Stomach (tissue), 4 donors: Measurements from ENCODE around the gene TMEM120B.

Source experiments
- EP300 ChIP-seq: sonication (generic); formaldehyde crosslinking; IDR thresholded peaks from one replicate; pipeline ENCODE4 v1.6.1; 2017; ENCODE audit warnings: antibody characterized with exemption
- POLR2A ChIP-seq, 4 donors: fragments of 450-650 bp; IDR thresholded peaks; one replicate each; pipeline ENCODE4 v1.6.1; 2016; ENCODE audit warnings: antibody characterized with exemption in 4 of 4, control low read depth in 2 of 4, mild to moderate bottlenecking in 1 of 4, moderate library complexity in 1 of 4
- POLR2AphosphoS5 ChIP-seq, 3 donors: sonication (generic); formaldehyde crosslinking; IDR thresholded peaks; one replicate each; pipeline ENCODE4 v1.6.1; 2016; ENCODE audit warnings: antibody characterized with exemption in 3 of 3
- TF ChIP-seq, protein P1 (sequence below), 7 experiments: fragments of 450-650 bp in 4 of 7; fragments of 200-600 bp in 3 of 7; sonication (generic) in 3 of 7; IDR thresholded peaks; one replicate each; pipeline ENCODE4 v1.5.1; 2016 to 2019; ENCODE audit warnings: antibody characterized with exemption in 7 of 7, control low read depth in 2 of 7, mild to moderate bottlenecking in 1 of 7

DNA sequence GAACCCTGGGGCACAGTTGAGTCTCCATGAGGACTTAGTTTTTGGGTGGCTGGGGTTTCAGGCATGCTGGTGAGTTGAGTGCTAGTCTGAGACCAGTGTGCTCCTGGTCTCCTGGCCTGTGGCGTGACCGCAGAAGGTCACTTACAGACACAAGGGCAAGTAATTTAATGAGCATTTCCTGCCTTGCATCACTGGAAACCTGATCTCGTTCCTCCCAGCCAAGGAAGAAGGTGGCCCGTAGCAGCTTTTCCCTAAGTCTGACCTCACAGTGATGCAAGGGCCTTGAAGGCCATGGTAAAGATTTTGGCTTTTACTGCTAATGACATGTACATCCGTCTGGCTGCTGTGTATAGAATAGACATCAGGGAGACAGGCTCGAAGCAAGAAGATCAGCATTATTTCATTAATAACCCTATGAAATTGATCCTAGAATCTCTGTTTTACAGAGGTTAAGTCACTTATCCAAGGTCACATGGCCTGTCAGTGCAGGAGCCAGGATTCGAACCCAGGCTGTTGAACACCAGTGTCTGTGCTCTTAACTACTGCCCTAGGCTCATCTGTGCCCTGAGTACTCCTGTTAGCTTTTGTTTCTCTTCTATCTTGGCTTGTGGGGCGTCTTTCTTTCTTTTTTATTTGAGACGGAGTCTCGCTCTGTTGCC is 4.6 kb downstream of the TMEM120B start:
- TF ChIP-seq, protein P1, sequence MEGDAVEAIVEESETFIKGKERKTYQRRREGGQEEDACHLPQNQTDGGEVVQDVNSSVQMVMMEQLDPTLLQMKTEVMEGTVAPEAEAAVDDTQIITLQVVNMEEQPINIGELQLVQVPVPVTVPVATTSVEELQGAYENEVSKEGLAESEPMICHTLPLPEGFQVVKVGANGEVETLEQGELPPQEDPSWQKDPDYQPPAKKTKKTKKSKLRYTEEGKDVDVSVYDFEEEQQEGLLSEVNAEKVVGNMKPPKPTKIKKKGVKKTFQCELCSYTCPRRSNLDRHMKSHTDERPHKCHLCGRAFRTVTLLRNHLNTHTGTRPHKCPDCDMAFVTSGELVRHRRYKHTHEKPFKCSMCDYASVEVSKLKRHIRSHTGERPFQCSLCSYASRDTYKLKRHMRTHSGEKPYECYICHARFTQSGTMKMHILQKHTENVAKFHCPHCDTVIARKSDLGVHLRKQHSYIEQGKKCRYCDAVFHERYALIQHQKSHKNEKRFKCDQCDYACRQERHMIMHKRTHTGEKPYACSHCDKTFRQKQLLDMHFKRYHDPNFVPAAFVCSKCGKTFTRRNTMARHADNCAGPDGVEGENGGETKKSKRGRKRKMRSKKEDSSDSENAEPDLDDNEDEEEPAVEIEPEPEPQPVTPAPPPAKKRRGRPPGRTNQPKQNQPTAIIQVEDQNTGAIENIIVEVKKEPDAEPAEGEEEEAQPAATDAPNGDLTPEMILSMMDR (IDR thresholded peaks at IDR 0.05) = no peak
- TF ChIP-seq EP300 = no peak
- no peak for TF ChIP-seq POLR2A (IDR thresholded peaks at IDR 0.05)
- no peak for TF ChIP-seq POLR2AphosphoS5 (IDR thresholded peaks at IDR 0.05)
